ENCODE results near the gene SMC4.
A peak's percentile ranks its signal among the peaks of the same experiment; 100 is the strongest.

SMC4 gene

GRCh38 chr3:160473221-160473620 is 73.8 kb downstream of the SMC4 start:
- no peak overlapping the region for H3K4me3 ChIP-seq (replicated peaks; ENCODE audit: low read depth, low read length)
- DNase-seq (ENCODE audit: low read depth), result peak; percentile 46
- TF ChIP-seq CTCF (IDR thresholded peaks at IDR 0.05; ENCODE audit: low read length, missing control alignments), result no peak

- no peak for TF ChIP-seq CTCF (IDR thresholded peaks at IDR 0.05; ENCODE audit: low read length, missing control alignments)
- no peak overlapping the region for H3K4me3 ChIP-seq (replicated peaks; ENCODE audit: low read depth, low read length)
- peak; percentile 82 for DNase-seq (ENCODE audit: low read depth)
Measured at GRCh38 chr3:160473978-160474377, 74.5 kb downstream of the SMC4 start.

- no peak for TF ChIP-seq CTCF (IDR thresholded peaks at IDR 0.05; ENCODE audit: low read length, missing control alignments)
- no peak overlapping the region for H3K4me3 ChIP-seq (replicated peaks; ENCODE audit: low read depth, low read length)
- DNase-seq (ENCODE audit: low read depth), result no peak
Measured at GRCh38 chr3:160474416-160474838, 75.0 kb downstream of the SMC4 start.

- DNase-seq (ENCODE audit: low read depth), result no peak
- no peak for TF ChIP-seq CTCF (IDR thresholded peaks at IDR 0.05; ENCODE audit: low read length, missing control alignments)
- no peak overlapping the region for H3K4me3 ChIP-seq (replicated peaks; ENCODE audit: low read depth, low read length)
Measured at GRCh38 chr3:160475153-160475552, 75.7 kb downstream of the SMC4 start.

- TF ChIP-seq CTCF (IDR thresholded peaks at IDR 0.05; ENCODE audit: low read length, missing control alignments), result no peak
Measured at GRCh38 chr3:160475884-160476283, 76.4 kb downstream of the SMC4 start.

GRCh38 chr3:160477750-160478149 is 78.3 kb downstream of the SMC4 start:
- H3K4me3 ChIP-seq (replicated peaks; ENCODE audit: low read depth, low read length), result no peak overlapping the region
- no peak for TF ChIP-seq CTCF (IDR thresholded peaks at IDR 0.05; ENCODE audit: low read length, missing control alignments)
- no peak for DNase-seq (ENCODE audit: low read depth)

More at GRCh38 chr3:160475884-160476283, 76.4 kb downstream of the SMC4 start:
- H3K4me3 ChIP-seq (replicated peaks; ENCODE audit: low read depth, low read length), result no peak overlapping the region
- DNase-seq (ENCODE audit: low read depth), result no peak

GRCh38 chr3:160478338-160478737 is 78.9 kb downstream of the SMC4 start:
- no peak for TF ChIP-seq CTCF (IDR thresholded peaks at IDR 0.05; ENCODE audit: low read length, missing control alignments)
- no peak overlapping the region for H3K4me3 ChIP-seq (replicated peaks; ENCODE audit: low read depth, low read length)
- DNase-seq (ENCODE audit: low read depth), result peak; percentile 25

Data from fibroblast of pulmonary artery (primary cell).